HCT116 (cell line): ENCODE measurements around the gene PWWP2B. TPM values are rescaled to one million over a fixed set of nuclear protein-coding genes. Genes with fewer than 3 reads are reported as not detected.

Experiments used
- ATAC-seq: fragments of 200-7000 bp; cut with Tn5 transposase; 2 replicates; pipeline ENCODE4 v1.9.1; 2020; ENCODE audit warnings: mild to moderate bottlenecking, moderate library complexity
- BruUV-seq: library from RNA; stranded (reverse); fragments of 400-500 nt; replicated peaks from 2 replicates; lab custom pipeline; 2021; lab: Mats Ljungman, UMichigan
- CTCF ChIA-PET: fragments of 300-600 bp; sonication (Branson Sonifier 250); formaldehyde crosslinking; loops from one replicate; lab custom pipeline; 2021; ENCODE audit warnings: antibody characterized with exemption; lab: Charles Lee
- POLR2A ChIA-PET: fragments of 300-600, 350-600 bp; sonication (Branson Sonifier 250); formaldehyde crosslinking; loops from one replicate; lab custom pipeline; 2021; ENCODE audit warnings: antibody characterized with exemption; lab: Charles Lee
- RAD21 ChIA-PET, 2 experiments: fragments of 300-600 bp; sonication (Branson Sonifier 250); formaldehyde crosslinking; loops; one replicate each; lab custom pipeline; 2023; ENCODE audit warnings: low total read pairs in 2 of 2; ENCODE audit not compliant: uncharacterized antibody in 2 of 2, unreplicated experiment in 2 of 2, low non-redundant PET in 1 of 2; lab: Charles Lee
- DNase-seq: peaks from one replicate; pipeline ENCODE4 v3.0.0-alpha.2; 2010; ENCODE audit warnings: low read depth, low spot score
- H2AFZ ChIP-seq: fragments of 200-600 bp; shearing (Covaris generic), sonication (generic); 2 replicates; pipeline ENCODE4 v1.6.1; 2017; ENCODE audit warnings: low read depth, mixed run types, mixed read lengths, antibody characterized with exemption, low read length; ENCODE audit not compliant: poor library complexity, severe bottlenecking
- H3K27ac ChIP-seq: 2 replicates; pipeline ENCODE4 v1.5.1; 2012; ENCODE audit warnings: low read depth, low read length
- H3K27me3 ChIP-seq: fragments of 200-600 bp; sonication (generic); 2 replicates; pipeline ENCODE4 v1.6.1; 2016; ENCODE audit warnings: mixed run types, low read length, mixed read lengths; ENCODE audit not compliant: insufficient read depth
- H3K36me3 ChIP-seq, 2 experiments: fragments of 200-500 bp in 1 of 2; fragments of 200-600 bp in 1 of 2; sonication (Bioruptor generic) in 1 of 2; sonication (generic) in 1 of 2; 2 replicates each; pipeline versions ENCODE4 v1.5.1 to v1.6.1; 2014 to 2016; ENCODE audit warnings: low read length in 2 of 2, inconsistent platforms in 1 of 2, mixed read lengths in 1 of 2, mixed run types in 1 of 2; ENCODE audit not compliant: insufficient read depth in 2 of 2, control insufficient read depth in 1 of 2
- H3K4me1 ChIP-seq, 2 experiments: fragments of 200-600 bp in 1 of 2; sonication (generic) in 1 of 2; 2 replicates each; pipeline versions ENCODE4 v1.5.1 to v1.6.1; 2012 to 2017; ENCODE audit warnings: low read length in 2 of 2, inconsistent platforms in 1 of 2, mild to moderate bottlenecking in 1 of 2, mixed read lengths in 1 of 2, mixed run types in 1 of 2, moderate library complexity in 1 of 2; ENCODE audit not compliant: insufficient read depth in 2 of 2, control insufficient read depth in 1 of 2
- H3K4me2 ChIP-seq: fragments of 200-600 bp; sonication (generic); 2 replicates; pipeline ENCODE4 v1.6.1; 2017; ENCODE audit warnings: mixed run types, low read length, mixed read lengths
- H3K4me3 ChIP-seq, 2 experiments: fragments of 200-600 bp in 1 of 2; sonication (generic) in 1 of 2; replicated peaks in 1 of 2; 2 replicates each; pipeline ENCODE4 v1.5.1; 2011 to 2016; ENCODE audit warnings: low read length in 2 of 2, control low read depth in 1 of 2, low read depth in 1 of 2, mild to moderate bottlenecking in 1 of 2, mixed read lengths in 1 of 2, mixed run types in 1 of 2
- H3K79me2 ChIP-seq: fragments of 200-600 bp; sonication (generic); 2 replicates; pipeline ENCODE4 v1.6.1; 2017; ENCODE audit warnings: mild to moderate bottlenecking, mixed run types, low read length, moderate library complexity, mixed read lengths; ENCODE audit not compliant: insufficient read depth
- H3K9ac ChIP-seq: fragments of 200-600 bp; sonication (generic); 2 replicates; pipeline ENCODE4 v1.6.1; 2016; ENCODE audit warnings: low read length, mixed read lengths
- H3K9me2 ChIP-seq: fragments of 200-600 bp; sonication (generic), shearing (Covaris generic); 2 replicates; pipeline ENCODE4 v1.6.1; 2017; ENCODE audit warnings: mixed run types, mild to moderate bottlenecking, moderate library complexity; ENCODE audit not compliant: insufficient read depth
- H3K9me3 ChIP-seq, 2 experiments: fragments of 200-500 bp in 1 of 2; fragments of 200-600 bp in 1 of 2; sonication (Bioruptor generic) in 1 of 2; sonication (generic) in 1 of 2; 2 replicates each; pipeline ENCODE4 v1.6.1; 2014 to 2017; ENCODE audit warnings: low read length in 2 of 2, mixed read lengths in 2 of 2, inconsistent platforms in 1 of 2, low read depth in 1 of 2, mild to moderate bottlenecking in 1 of 2, mixed run types in 1 of 2, moderate library complexity in 1 of 2; ENCODE audit not compliant: control insufficient read depth in 1 of 2, insufficient read depth in 1 of 2
- H4K20me1 ChIP-seq: fragments of 200-600 bp; sonication (generic), shearing (Covaris generic); 2 replicates; pipeline ENCODE4 v1.6.1; 2017; ENCODE audit warnings: mixed run types, mild to moderate bottlenecking, moderate library complexity; ENCODE audit not compliant: insufficient read depth
- CBX3 ChIP-seq: IDR thresholded peaks from 2 replicates; pipeline ENCODE4 v1.6.1; 2012; ENCODE audit warnings: low read depth
- CEBPB ChIP-seq: IDR thresholded peaks from 2 replicates; pipeline ENCODE4 v1.6.1; 2012; ENCODE audit warnings: low read depth
- ELF1 ChIP-seq: IDR thresholded peaks from 2 replicates; pipeline ENCODE4 v1.6.1; 2012; ENCODE audit warnings: low read depth, borderline replicate concordance
- EZH2phosphoT487 ChIP-seq: fragments of 200-600 bp; IDR thresholded peaks from 2 replicates; pipeline ENCODE4 v1.6.1; 2018; ENCODE audit warnings: antibody characterized with exemption, borderline replicate concordance
- FOSL1 ChIP-seq: IDR thresholded peaks from 2 replicates; pipeline ENCODE4 v1.6.1; 2012; ENCODE audit warnings: low read depth
- JUND ChIP-seq: IDR thresholded peaks from 2 replicates; pipeline ENCODE4 v1.6.1; 2012
- POLR2A ChIP-seq: IDR thresholded peaks from 2 replicates; pipeline ENCODE4 v1.7.0; 2011; ENCODE audit warnings: borderline replicate concordance; ENCODE audit not compliant: insufficient read depth, insufficient read length; ENCODE audit errors: extremely low read depth
- SIN3A ChIP-seq: IDR thresholded peaks from 2 replicates; pipeline ENCODE4 v1.6.1; 2012; ENCODE audit warnings: low read depth
- SP1 ChIP-seq: IDR thresholded peaks from 2 replicates; pipeline ENCODE4 v1.6.1; 2012; ENCODE audit warnings: low read depth
- TCF7L2 ChIP-seq: IDR thresholded peaks from 2 replicates; pipeline ENCODE4 v1.7.0; 2011; ENCODE audit warnings: borderline replicate concordance, inconsistent platforms; ENCODE audit not compliant: insufficient read depth, insufficient read length; ENCODE audit errors: extremely low read depth
- ZNF274 ChIP-seq: fragments of 200-500 bp; sonication (Bioruptor generic); IDR thresholded peaks from 2 replicates; pipeline ENCODE4 v1.6.1; 2014; ENCODE audit warnings: mild to moderate bottlenecking, low read depth, low read length, inconsistent platforms
- intact Hi-C: fragments of 100-400 bp; cut with micrococcal nuclease; formaldehyde crosslinking; loops from 2 replicates; pipeline ENCODE4 v1.10.0; 2022
- total RNA-seq: library from RNA; stranded (reverse); gene quantifications from one replicate; pipeline ENCODE4 v1.2.1, GENCODE V29; 2021; ENCODE audit not compliant: unreplicated experiment
- TF ChIP-seq, protein P1 (sequence below): IDR thresholded peaks from 2 replicates; pipeline ENCODE4 v1.6.1; 2012
- TF ChIP-seq, protein P2 (sequence below): IDR thresholded peaks from 2 replicates; pipeline ENCODE4 v1.6.1; 2012
- TF ChIP-seq, protein P3 (sequence below): IDR thresholded peaks from 2 replicates; pipeline ENCODE4 v1.6.1; 2011; ENCODE audit warnings: mild to moderate bottlenecking, low read length, moderate library complexity; ENCODE audit not compliant: insufficient replicate concordance; ENCODE audit errors: extremely low read depth
- TF ChIP-seq, protein P4 (sequence below), 3 experiments: fragments of 200-600 bp in 1 of 3; sonication (generic) in 1 of 3; IDR thresholded peaks in 2 of 3; conservative IDR thresholded peaks in 1 of 3; 2 replicates each; pipeline ENCODE4 v1.5.1; 2012 to 2017; ENCODE audit warnings: low read depth in 2 of 3, low read length in 2 of 3, antibody characterized with exemption in 1 of 3, borderline replicate concordance in 1 of 3, control low read depth in 1 of 3, mild to moderate bottlenecking in 1 of 3, mixed read lengths in 1 of 3, mixed run types in 1 of 3, moderate library complexity in 1 of 3; ENCODE audit not compliant: insufficient read depth in 1 of 3
- TF ChIP-seq, protein P5 (sequence below): IDR thresholded peaks from 2 replicates; pipeline ENCODE4 v1.6.1; 2012; ENCODE audit warnings: low read depth

PWWP2B gene
- total RNA-seq, 1 experiment from 2014 or later = 13.9 TPM

DNA sequence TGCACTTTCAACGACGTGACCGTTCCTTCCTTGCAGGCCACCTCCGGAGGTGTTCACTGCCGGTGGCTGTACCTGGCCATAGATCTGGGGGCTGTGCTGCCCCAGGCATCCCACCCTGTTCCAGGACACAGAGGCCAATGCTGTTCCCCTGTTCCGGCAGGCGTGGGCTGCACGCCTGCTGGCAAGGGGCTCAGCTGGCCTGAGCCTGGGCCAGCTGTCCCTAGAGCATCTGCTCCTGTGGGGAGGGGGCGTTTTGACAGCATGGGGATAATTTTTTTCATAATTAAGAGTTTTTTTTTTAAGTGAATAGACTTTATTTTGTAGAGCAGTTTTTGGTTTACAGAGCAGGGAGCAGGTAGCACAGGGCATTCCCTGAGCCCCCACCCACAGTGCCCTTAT lies 28.8 kb downstream of the PWWP2B start:
- CTCF ChIA-PET = no interaction called here
- Histone ChIP-seq H3K9me2 (no peaks in the 10 kb centered on the region), H3K27me3 (no peaks in the 10 kb centered on the region), H3K36me3 (no peaks in the 10 kb centered on the region), H4K20me1 (no peaks in the 10 kb centered on the region), H3K79me2 (no peaks in the 10 kb centered on the region), H3K4me2 (no peak overlapping the region), H3K9ac (no peak overlapping the region), H3K27ac (no peak overlapping the region; the same call in 1 of the 2 replicates), H3K4me3 (no peak overlapping the region), H3K9me3 (no peaks in the 10 kb centered on the region), H2AFZ (no peak overlapping the region), H3K4me1 (peaks cover 12 to 14% of the 10 kb centered on the region in 2 experiments)
- BruUV-seq = no TSS peak
- TF ChIP-seq FOSL1 = no peak
- TF ChIP-seq, protein P1, sequence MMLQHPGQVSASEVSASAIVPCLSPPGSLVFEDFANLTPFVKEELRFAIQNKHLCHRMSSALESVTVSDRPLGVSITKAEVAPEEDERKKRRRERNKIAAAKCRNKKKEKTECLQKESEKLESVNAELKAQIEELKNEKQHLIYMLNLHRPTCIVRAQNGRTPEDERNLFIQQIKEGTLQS = no peak
- no peak for TF ChIP-seq JUND
- TF ChIP-seq CEBPB = no peak
- no peak for TF ChIP-seq POLR2A
- TF ChIP-seq SIN3A = no peak
- TF ChIP-seq, protein P2, sequence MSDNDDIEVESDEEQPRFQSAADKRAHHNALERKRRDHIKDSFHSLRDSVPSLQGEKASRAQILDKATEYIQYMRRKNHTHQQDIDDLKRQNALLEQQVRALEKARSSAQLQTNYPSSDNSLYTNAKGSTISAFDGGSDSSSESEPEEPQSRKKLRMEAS = no peak
- no peak for TF ChIP-seq TCF7L2
- TF ChIP-seq ELF1 = no peak
- TF ChIP-seq, protein P3, sequence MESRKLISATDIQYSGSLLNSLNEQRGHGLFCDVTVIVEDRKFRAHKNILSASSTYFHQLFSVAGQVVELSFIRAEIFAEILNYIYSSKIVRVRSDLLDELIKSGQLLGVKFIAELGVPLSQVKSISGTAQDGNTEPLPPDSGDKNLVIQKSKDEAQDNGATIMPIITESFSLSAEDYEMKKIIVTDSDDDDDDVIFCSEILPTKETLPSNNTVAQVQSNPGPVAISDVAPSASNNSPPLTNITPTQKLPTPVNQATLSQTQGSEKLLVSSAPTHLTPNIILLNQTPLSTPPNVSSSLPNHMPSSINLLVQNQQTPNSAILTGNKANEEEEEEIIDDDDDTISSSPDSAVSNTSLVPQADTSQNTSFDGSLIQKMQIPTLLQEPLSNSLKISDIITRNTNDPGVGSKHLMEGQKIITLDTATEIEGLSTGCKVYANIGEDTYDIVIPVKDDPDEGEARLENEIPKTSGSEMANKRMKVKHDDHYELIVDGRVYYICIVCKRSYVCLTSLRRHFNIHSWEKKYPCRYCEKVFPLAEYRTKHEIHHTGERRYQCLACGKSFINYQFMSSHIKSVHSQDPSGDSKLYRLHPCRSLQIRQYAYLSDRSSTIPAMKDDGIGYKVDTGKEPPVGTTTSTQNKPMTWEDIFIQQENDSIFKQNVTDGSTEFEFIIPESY = no peak
- TF ChIP-seq CBX3 = no peak
- no peak for TF ChIP-seq EZH2phosphoT487
- TF ChIP-seq, protein P4, sequence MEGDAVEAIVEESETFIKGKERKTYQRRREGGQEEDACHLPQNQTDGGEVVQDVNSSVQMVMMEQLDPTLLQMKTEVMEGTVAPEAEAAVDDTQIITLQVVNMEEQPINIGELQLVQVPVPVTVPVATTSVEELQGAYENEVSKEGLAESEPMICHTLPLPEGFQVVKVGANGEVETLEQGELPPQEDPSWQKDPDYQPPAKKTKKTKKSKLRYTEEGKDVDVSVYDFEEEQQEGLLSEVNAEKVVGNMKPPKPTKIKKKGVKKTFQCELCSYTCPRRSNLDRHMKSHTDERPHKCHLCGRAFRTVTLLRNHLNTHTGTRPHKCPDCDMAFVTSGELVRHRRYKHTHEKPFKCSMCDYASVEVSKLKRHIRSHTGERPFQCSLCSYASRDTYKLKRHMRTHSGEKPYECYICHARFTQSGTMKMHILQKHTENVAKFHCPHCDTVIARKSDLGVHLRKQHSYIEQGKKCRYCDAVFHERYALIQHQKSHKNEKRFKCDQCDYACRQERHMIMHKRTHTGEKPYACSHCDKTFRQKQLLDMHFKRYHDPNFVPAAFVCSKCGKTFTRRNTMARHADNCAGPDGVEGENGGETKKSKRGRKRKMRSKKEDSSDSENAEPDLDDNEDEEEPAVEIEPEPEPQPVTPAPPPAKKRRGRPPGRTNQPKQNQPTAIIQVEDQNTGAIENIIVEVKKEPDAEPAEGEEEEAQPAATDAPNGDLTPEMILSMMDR (IDR thresholded peaks at IDR 0.05 in 2 of 3, conservative IDR thresholded peaks at IDR 0.05 in 1 of 3; ENCODE audit: borderline replicate concordance in 1 of 3, insufficient read depth in 1 of 3, low read depth in 2 of 3, low read length in 2 of 3) = no peak
- no peak for TF ChIP-seq SP1
- TF ChIP-seq ZNF274 = no peak
- TF ChIP-seq, protein P5, sequence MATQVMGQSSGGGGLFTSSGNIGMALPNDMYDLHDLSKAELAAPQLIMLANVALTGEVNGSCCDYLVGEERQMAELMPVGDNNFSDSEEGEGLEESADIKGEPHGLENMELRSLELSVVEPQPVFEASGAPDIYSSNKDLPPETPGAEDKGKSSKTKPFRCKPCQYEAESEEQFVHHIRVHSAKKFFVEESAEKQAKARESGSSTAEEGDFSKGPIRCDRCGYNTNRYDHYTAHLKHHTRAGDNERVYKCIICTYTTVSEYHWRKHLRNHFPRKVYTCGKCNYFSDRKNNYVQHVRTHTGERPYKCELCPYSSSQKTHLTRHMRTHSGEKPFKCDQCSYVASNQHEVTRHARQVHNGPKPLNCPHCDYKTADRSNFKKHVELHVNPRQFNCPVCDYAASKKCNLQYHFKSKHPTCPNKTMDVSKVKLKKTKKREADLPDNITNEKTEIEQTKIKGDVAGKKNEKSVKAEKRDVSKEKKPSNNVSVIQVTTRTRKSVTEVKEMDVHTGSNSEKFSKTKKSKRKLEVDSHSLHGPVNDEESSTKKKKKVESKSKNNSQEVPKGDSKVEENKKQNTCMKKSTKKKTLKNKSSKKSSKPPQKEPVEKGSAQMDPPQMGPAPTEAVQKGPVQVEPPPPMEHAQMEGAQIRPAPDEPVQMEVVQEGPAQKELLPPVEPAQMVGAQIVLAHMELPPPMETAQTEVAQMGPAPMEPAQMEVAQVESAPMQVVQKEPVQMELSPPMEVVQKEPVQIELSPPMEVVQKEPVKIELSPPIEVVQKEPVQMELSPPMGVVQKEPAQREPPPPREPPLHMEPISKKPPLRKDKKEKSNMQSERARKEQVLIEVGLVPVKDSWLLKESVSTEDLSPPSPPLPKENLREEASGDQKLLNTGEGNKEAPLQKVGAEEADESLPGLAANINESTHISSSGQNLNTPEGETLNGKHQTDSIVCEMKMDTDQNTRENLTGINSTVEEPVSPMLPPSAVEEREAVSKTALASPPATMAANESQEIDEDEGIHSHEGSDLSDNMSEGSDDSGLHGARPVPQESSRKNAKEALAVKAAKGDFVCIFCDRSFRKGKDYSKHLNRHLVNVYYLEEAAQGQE = no peak
- ATAC-seq (no peak), DNase-seq (no peak)
- RAD21 ChIA-PET = no interaction called here
- POLR2A ChIA-PET = no interaction called here
- intact Hi-C loops = no loop called here
